ENCODE results near the gene ADNP2. TPM values are rescaled to one million over a fixed set of nuclear protein-coding genes. Genes with fewer than 3 reads are reported as not detected.

Gene ADNP2
- total RNA-seq, 1 donor from 2014 or later = 29.8 TPM

- intact Hi-C loops (cut with micrococcal nuclease) = no loop called here
- Mint-ChIP-seq H3K4me1 (no peaks in the 10 kb centered on the region), H3K36me3 (ENCODE audit: low read depth) (peaks cover 2% of the 10 kb centered on the region)
These were observed 20.2 kb upstream of the ADNP2 start for GRCh38 chr18:80088823-80089222.

GRCh38 chr18:80095414-80095813, 13.6 kb upstream of the ADNP2 start:
- Mint-ChIP-seq H3K36me3 (ENCODE audit: low read depth) (no peaks in the 10 kb centered on the region), H3K27ac (no peak overlapping the region), H3K4me1 (no peaks in the 10 kb centered on the region), H3K9me3 (peaks cover 6% of the 10 kb centered on the region), H3K27me3 (no peaks in the 10 kb centered on the region), H3K4me3 (no peak overlapping the region)
- DNase-seq = no peak
- intact Hi-C loops (cut with micrococcal nuclease) = no loop called here

More at GRCh38 chr18:80088823-80089222, 20.2 kb upstream of the ADNP2 start:
- no peak for DNase-seq
- Mint-ChIP-seq H3K4me3 (no peak overlapping the region), H3K27ac (no peak overlapping the region), H3K9me3 (peaks cover 28% of the 10 kb centered on the region), H3K27me3 (no peaks in the 10 kb centered on the region)

GRCh38 chr18:80096032-80096565, 13.0 kb upstream of the ADNP2 start:
- Mint-ChIP-seq H3K9me3 (peaks cover 6% of the 10 kb centered on the region), H3K27ac (no peak overlapping the region), H3K4me1 (no peaks in the 10 kb centered on the region), H3K36me3 (ENCODE audit: low read depth) (no peaks in the 10 kb centered on the region), H3K27me3 (no peaks in the 10 kb centered on the region), H3K4me3 (no peak overlapping the region)
- no peak for DNase-seq
- intact Hi-C loops (cut with micrococcal nuclease) = no loop called here

- Mint-ChIP-seq H3K27ac (no peak overlapping the region), H3K9me3 (peaks cover 3% of the 10 kb centered on the region), H3K27me3 (peaks cover 1% of the 10 kb centered on the region), H3K4me3 (no peak overlapping the region), H3K4me1 (no peaks in the 10 kb centered on the region), H3K36me3 (ENCODE audit: low read depth) (no peaks in the 10 kb centered on the region)
- no peak for DNase-seq
- intact Hi-C loops (cut with micrococcal nuclease) = no loop called here
These were observed 11.9 kb upstream of the ADNP2 start for GRCh38 chr18:80097201-80097600.

GRCh38 chr18:80103231-80103630, 5.8 kb upstream of the ADNP2 start:
- Mint-ChIP-seq H3K9me3 (peaks cover 3% of the 10 kb centered on the region), H3K27ac (no peak overlapping the region), H3K36me3 (ENCODE audit: low read depth) (no peaks in the 10 kb centered on the region), H3K4me3 (no peak overlapping the region), H3K4me1 (peaks cover 3% of the 10 kb centered on the region), H3K27me3 (peaks cover 1% of the 10 kb centered on the region)
- intact Hi-C loops (cut with micrococcal nuclease) = no loop called here
- DNase-seq = no peak

- Mint-ChIP-seq H3K36me3 (ENCODE audit: low read depth) (no peaks in the 10 kb centered on the region), H3K27me3 (peaks cover 1% of the 10 kb centered on the region), H3K9me3 (peaks cover 3% of the 10 kb centered on the region), H3K27ac (no peak overlapping the region), H3K4me3 (no peak overlapping the region), H3K4me1 (peaks cover 7% of the 10 kb centered on the region)
- no peak for DNase-seq
- intact Hi-C loops (cut with micrococcal nuclease) = no loop called here
These were observed 4.7 kb upstream of the ADNP2 start for GRCh38 chr18:80104364-80104779.

- Mint-ChIP-seq H3K27ac (no peak overlapping the region), H3K9me3 (no peaks in the 10 kb centered on the region), H3K4me1 (peaks cover 13% of the 10 kb centered on the region), H3K36me3 (ENCODE audit: low read depth) (peaks cover 4% of the 10 kb centered on the region), H3K4me3 (no peak overlapping the region), H3K27me3 (peaks cover 1% of the 10 kb centered on the region)
- DNase-seq = no peak
- intact Hi-C loops (cut with micrococcal nuclease) = loop anchor here (5.0 kb wide), 2 partner anchors 42 to 1038 kb away; partner anchors contain the start of gene ATP9B
These were observed 3.5 kb upstream of the ADNP2 start for GRCh38 chr18:80105369-80106167.

- no peaks in the 10 kb centered on the region for H3K9me3 Mint-ChIP-seq
- no peak for DNase-seq
- no peak overlapping the region for H3K4me3 Mint-ChIP-seq
These were observed 2.5 kb upstream of the ADNP2 start for GRCh38 chr18:80106482-80107051.

GRCh38 chr18:80107426-80107825, 1.6 kb upstream of the ADNP2 start:
- peaks cover 19% of the 10 kb centered on the region for H3K4me1 Mint-ChIP-seq
- H3K4me3 Mint-ChIP-seq = no peak overlapping the region
- H3K27ac Mint-ChIP-seq = peak overlapping the region; percentile 20
- H3K36me3 Mint-ChIP-seq (ENCODE audit: low read depth) = peaks cover 9% of the 10 kb centered on the region
- intact Hi-C loops (cut with micrococcal nuclease) = loop anchor here (5.0 kb wide), 2 partner anchors 40 to 1040 kb away; partner anchors contain the start of gene ATP9B
- no peaks in the 10 kb centered on the region for H3K27me3 Mint-ChIP-seq
- DNase-seq = peak; percentile 53
- H3K9me3 Mint-ChIP-seq = no peaks in the 10 kb centered on the region

More at GRCh38 chr18:80106482-80107051, 2.5 kb upstream of the ADNP2 start:
- intact Hi-C loops (cut with micrococcal nuclease) = loop anchor here (5.0 kb wide), 2 partner anchors 41 to 1039 kb away; partner anchors contain the start of gene ATP9B
- peaks cover 1% of the 10 kb centered on the region for H3K27me3 Mint-ChIP-seq
- no peak overlapping the region for H3K27ac Mint-ChIP-seq
- H3K4me1 Mint-ChIP-seq = peaks cover 19% of the 10 kb centered on the region
- peaks cover 9% of the 10 kb centered on the region for H3K36me3 Mint-ChIP-seq (ENCODE audit: low read depth)

- intact Hi-C loops (cut with micrococcal nuclease) = loop anchor here (1.0 to 5.0 kb wide), 4 partner anchors 39 to 1041 kb away; partner anchors contain the start of genes ATP9B, RBFA and TXNL4A
- no peaks in the 10 kb centered on the region for H3K9me3 Mint-ChIP-seq
- H3K4me3 Mint-ChIP-seq = peak overlapping the region; percentile 75
- peaks cover 13% of the 10 kb centered on the region for H3K36me3 Mint-ChIP-seq (ENCODE audit: low read depth)
- no peak overlapping the region for H3K27ac Mint-ChIP-seq
- no peaks in the 10 kb centered on the region for H3K27me3 Mint-ChIP-seq
- H3K4me1 Mint-ChIP-seq = peaks cover 22% of the 10 kb centered on the region
- DNase-seq = peak; percentile 60
These were observed 933 bp upstream of the ADNP2 start for GRCh38 chr18:80108121-80108536.

GRCh38 chr18:80109676-80110078, 615 bp downstream of the ADNP2 start:
- H3K36me3 Mint-ChIP-seq (ENCODE audit: low read depth) = peaks cover 19% of the 10 kb centered on the region
- peaks cover 28% of the 10 kb centered on the region for H3K4me1 Mint-ChIP-seq
- intact Hi-C loops (cut with micrococcal nuclease) = loop anchor here (1.0 to 5.0 kb wide), 4 partner anchors 38 to 1042 kb away; partner anchors contain the start of genes ATP9B, CTDP1 and TXNL4A
- H3K4me3 Mint-ChIP-seq = peak overlapping the region; percentile 85
- peak overlapping the region; percentile 88 for H3K27ac Mint-ChIP-seq
- no peaks in the 10 kb centered on the region for H3K27me3 Mint-ChIP-seq
- peak; percentile 86 for DNase-seq
- no peaks in the 10 kb centered on the region for H3K9me3 Mint-ChIP-seq

GRCh38 chr18:80112624-80113248, 3.7 kb downstream of the ADNP2 start:
- Mint-ChIP-seq H3K4me1 (peaks cover 30% of the 10 kb centered on the region), H3K36me3 (ENCODE audit: low read depth) (peaks cover 23% of the 10 kb centered on the region), H3K27me3 (no peaks in the 10 kb centered on the region), H3K27ac (no peak overlapping the region), H3K9me3 (no peaks in the 10 kb centered on the region), H3K4me3 (no peak overlapping the region)
- DNase-seq = no peak
- intact Hi-C loops (cut with micrococcal nuclease) = no loop called here

GRCh38 chr18:80115035-80115434, 6.0 kb downstream of the ADNP2 start:
- Mint-ChIP-seq H3K4me1 (peaks cover 27% of the 10 kb centered on the region), H3K9me3 (no peaks in the 10 kb centered on the region), H3K4me3 (no peak overlapping the region), H3K36me3 (ENCODE audit: low read depth) (peaks cover 35% of the 10 kb centered on the region), H3K27me3 (no peaks in the 10 kb centered on the region), H3K27ac (no peak overlapping the region)
- intact Hi-C loops (cut with micrococcal nuclease) = no loop called here
- no peak for DNase-seq
